Measurements from ENCODE around the gene LCE2B.
"Not testable (repeated sequence)": the region's sequence is repeated elsewhere in the genome, so short reads cannot be mapped to it uniquely, and the experiment has no call there.

LCE2B gene

GRCh38 chr1:152685823-152686222 is at the start of gene LCE2B:
TSS of gene LCE2B (plus strand) at chr1:152686123. CDS start at chr1:152686844, 721 bp downstream.
- not testable (repeated sequence) for DNase-seq (ENCODE audit: insufficient read length, low spot score)
- peak; percentile 67 for FAIRE-seq

GRCh38 chr1:152640351-152640750 is 45.6 kb upstream of the LCE2B start:
- no peak for DNase-seq (ENCODE audit: insufficient read length, low spot score)

GRCh38 chr1:152643945-152644344 is 42.0 kb upstream of the LCE2B start:
- DNase-seq (ENCODE audit: insufficient read length, low spot score) = no peak

More at GRCh38 chr1:152640351-152640750, 45.6 kb upstream of the LCE2B start:
- no peak for FAIRE-seq

GRCh38 chr1:152645146-152645545 is 40.8 kb upstream of the LCE2B start:
- FAIRE-seq (no peak), DNase-seq (ENCODE audit: insufficient read length, low spot score) (no peak)

More at GRCh38 chr1:152643945-152644344, 42.0 kb upstream of the LCE2B start:
- no peak for FAIRE-seq

GRCh38 chr1:152646656-152647055 is 39.3 kb upstream of the LCE2B start:
- DNase-seq (ENCODE audit: insufficient read length, low spot score) = no peak
- no peak for FAIRE-seq

GRCh38 chr1:152654110-152654509 is 31.8 kb upstream of the LCE2B start:
- FAIRE-seq (no peak), DNase-seq (ENCODE audit: insufficient read length, low spot score) (peak; percentile 17)

GRCh38 chr1:152656459-152656858 is 29.5 kb upstream of the LCE2B start:
- DNase-seq (ENCODE audit: insufficient read length, low spot score) (no peak), FAIRE-seq (no peak)

- no peak for FAIRE-seq
- DNase-seq (ENCODE audit: insufficient read length, low spot score) = no peak
Observed at GRCh38 chr1:152657677-152658076, 28.2 kb upstream of the LCE2B start.

GRCh38 chr1:152658649-152659048 is 27.3 kb upstream of the LCE2B start:
- FAIRE-seq (no peak), DNase-seq (ENCODE audit: insufficient read length, low spot score) (no peak)

GRCh38 chr1:152663098-152663497 is 22.8 kb upstream of the LCE2B start, which contains the start of gene LCE2D:
TSS of gene LCE2D (plus strand) at chr1:152663380. CDS start at chr1:152664106, 726 bp downstream.
- FAIRE-seq = no peak

GRCh38 chr1:152666171-152666570 is 19.8 kb upstream of the LCE2B start:
- not testable (repeated sequence) for FAIRE-seq

More at GRCh38 chr1:152663098-152663497, 22.8 kb upstream of the LCE2B start, which contains the start of gene LCE2D:
- no peak for DNase-seq (ENCODE audit: insufficient read length, low spot score)

GRCh38 chr1:152667648-152668047 is 18.3 kb upstream of the LCE2B start:
- FAIRE-seq (no peak), DNase-seq (ENCODE audit: insufficient read length, low spot score) (no peak)

More at GRCh38 chr1:152666171-152666570, 19.8 kb upstream of the LCE2B start:
- not testable (repeated sequence) for DNase-seq (ENCODE audit: insufficient read length, low spot score)

GRCh38 chr1:152673016-152673415 is 12.9 kb upstream of the LCE2B start:
- FAIRE-seq = no peak

GRCh38 chr1:152674983-152675382 is 10.9 kb upstream of the LCE2B start, which contains the start of gene LCE2C:
TSS of gene LCE2C (plus strand) at chr1:152675279. CDS start at chr1:152676016, 737 bp downstream.
- not testable (repeated sequence) for DNase-seq (ENCODE audit: insufficient read length, low spot score); FAIRE-seq

More at GRCh38 chr1:152673016-152673415, 12.9 kb upstream of the LCE2B start:
- DNase-seq (ENCODE audit: insufficient read length, low spot score) = no peak

- DNase-seq (ENCODE audit: insufficient read length, low spot score) (no peak), FAIRE-seq (no peak)
Observed at GRCh38 chr1:152679459-152679858, 6.5 kb upstream of the LCE2B start.

GRCh38 chr1:152681616-152682015 is 4.3 kb upstream of the LCE2B start:
- no peak for FAIRE-seq
- DNase-seq (ENCODE audit: insufficient read length, low spot score) = no peak

GRCh38 chr1:152683846-152684245 is 2.1 kb upstream of the LCE2B start:
- FAIRE-seq = no peak
- no peak for DNase-seq (ENCODE audit: insufficient read length, low spot score)

GRCh38 chr1:152697701-152698600 is 12.0 kb downstream of the LCE2B start, which contains the start of gene LCE2A:
TSS of gene LCE2A (plus strand) at chr1:152698345. CDS start at chr1:152698902, 557 bp downstream.
- no peak for FAIRE-seq
- no peak for DNase-seq (ENCODE audit: insufficient read length, low spot score)

- FAIRE-seq = no peak
Observed at GRCh38 chr1:152699746-152700145, 13.8 kb downstream of the LCE2B start.

GRCh38 chr1:152707860-152708259 is 21.9 kb downstream of the LCE2B start, which contains the start of gene LCE4A:
TSS of gene LCE4A (plus strand) at chr1:152708160. CDS start at chr1:152709076, 916 bp downstream.
- FAIRE-seq (no peak), DNase-seq (ENCODE audit: insufficient read length, low spot score) (no peak)

More at GRCh38 chr1:152699746-152700145, 13.8 kb downstream of the LCE2B start:
- DNase-seq (ENCODE audit: insufficient read length, low spot score) = no peak

- FAIRE-seq = no peak
Observed at GRCh38 chr1:152718238-152718637, 32.3 kb downstream of the LCE2B start.

More at GRCh38 chr1:152718238-152718637, 32.3 kb downstream of the LCE2B start:
- no peak for DNase-seq (ENCODE audit: insufficient read length, low spot score)

Measured in HTR-8/SVneo (cell line).